Type B pancreatic cell (in vitro differentiated cells): ENCODE results near the gene IL9. TPM values are rescaled to one million over a fixed set of nuclear protein-coding genes. Genes with fewer than 3 reads are reported as not detected.

Source experiments
- DNase-seq: peaks from one replicate; pipeline ENCODE4 v3.0.0; 2021; ENCODE audit warnings: mixed read lengths; ENCODE audit not compliant: unreplicated experiment; ENCODE audit errors: extremely low spot score
- H3K27ac Mint-ChIP-seq: 2 replicates; pipeline ENCODE4 v1.8.0; 2021; ENCODE audit warnings: mild to moderate bottlenecking, mixed read lengths
- H3K27me3 Mint-ChIP-seq: 2 replicates; pipeline ENCODE4 v1.8.0; 2021; ENCODE audit warnings: mixed read lengths
- H3K36me3 Mint-ChIP-seq: 2 replicates; pipeline ENCODE4 v1.8.0; 2021; ENCODE audit warnings: mixed read lengths
- H3K4me1 Mint-ChIP-seq: one replicate; pipeline ENCODE4 v1.8.0; 2021; ENCODE audit warnings: mixed read lengths; ENCODE audit not compliant: unreplicated experiment
- H3K4me3 Mint-ChIP-seq: 2 replicates; pipeline ENCODE4 v1.8.0; 2021; ENCODE audit warnings: mild to moderate bottlenecking, mixed read lengths
- H3K9me3 Mint-ChIP-seq: 2 replicates; pipeline ENCODE4 v1.8.0; 2021; ENCODE audit warnings: mixed read lengths
- total RNA-seq: library from RNA; stranded (reverse); gene quantifications from 2 replicates; pipeline ENCODE4 v1.2.1, GENCODE V29; 2021; ENCODE audit warnings: low replicate concordance
- TF ChIP-seq, protein P1 (sequence below): fragments of 200-600 bp; sonication (generic); conservative IDR thresholded peaks from 2 replicates; pipeline ENCODE4 v1.5.0; 2021; ENCODE audit warnings: antibody characterized with exemption, mild to moderate bottlenecking

IL9 gene
- total RNA-seq, 1 donor from 2014 or later: not detected

DNA sequence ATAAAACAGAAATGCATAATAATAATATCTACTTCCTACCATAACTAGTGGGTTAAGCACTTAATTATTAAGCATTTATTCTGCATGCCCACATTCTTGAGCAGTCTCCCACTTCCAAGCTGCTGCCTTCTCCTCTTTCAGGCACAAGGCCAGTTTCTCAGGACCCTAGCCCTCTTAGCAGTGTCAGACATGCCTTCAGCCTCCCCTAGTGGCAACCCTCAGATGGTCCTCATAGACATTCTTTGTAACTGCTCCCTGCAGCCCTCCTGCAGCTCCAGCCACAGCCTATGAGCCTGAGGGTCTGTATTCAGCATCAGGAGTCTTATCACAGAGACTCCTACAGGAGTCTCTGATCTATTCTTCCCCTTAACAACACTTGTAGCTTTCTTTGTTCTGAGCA lies 3.9 kb downstream of the IL9 start:
- Mint-ChIP-seq H3K36me3 (no peaks in the 10 kb centered on the region), H3K27ac (no peak overlapping the region), H3K9me3 (no peaks in the 10 kb centered on the region), H3K27me3 (peaks cover 57% of the 10 kb centered on the region), H3K4me1 (peaks cover 41% of the 10 kb centered on the region), H3K4me3 (no peak overlapping the region)
- no peak for DNase-seq
- TF ChIP-seq, protein P1, sequence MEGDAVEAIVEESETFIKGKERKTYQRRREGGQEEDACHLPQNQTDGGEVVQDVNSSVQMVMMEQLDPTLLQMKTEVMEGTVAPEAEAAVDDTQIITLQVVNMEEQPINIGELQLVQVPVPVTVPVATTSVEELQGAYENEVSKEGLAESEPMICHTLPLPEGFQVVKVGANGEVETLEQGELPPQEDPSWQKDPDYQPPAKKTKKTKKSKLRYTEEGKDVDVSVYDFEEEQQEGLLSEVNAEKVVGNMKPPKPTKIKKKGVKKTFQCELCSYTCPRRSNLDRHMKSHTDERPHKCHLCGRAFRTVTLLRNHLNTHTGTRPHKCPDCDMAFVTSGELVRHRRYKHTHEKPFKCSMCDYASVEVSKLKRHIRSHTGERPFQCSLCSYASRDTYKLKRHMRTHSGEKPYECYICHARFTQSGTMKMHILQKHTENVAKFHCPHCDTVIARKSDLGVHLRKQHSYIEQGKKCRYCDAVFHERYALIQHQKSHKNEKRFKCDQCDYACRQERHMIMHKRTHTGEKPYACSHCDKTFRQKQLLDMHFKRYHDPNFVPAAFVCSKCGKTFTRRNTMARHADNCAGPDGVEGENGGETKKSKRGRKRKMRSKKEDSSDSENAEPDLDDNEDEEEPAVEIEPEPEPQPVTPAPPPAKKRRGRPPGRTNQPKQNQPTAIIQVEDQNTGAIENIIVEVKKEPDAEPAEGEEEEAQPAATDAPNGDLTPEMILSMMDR: peak; percentile 65

DNA sequence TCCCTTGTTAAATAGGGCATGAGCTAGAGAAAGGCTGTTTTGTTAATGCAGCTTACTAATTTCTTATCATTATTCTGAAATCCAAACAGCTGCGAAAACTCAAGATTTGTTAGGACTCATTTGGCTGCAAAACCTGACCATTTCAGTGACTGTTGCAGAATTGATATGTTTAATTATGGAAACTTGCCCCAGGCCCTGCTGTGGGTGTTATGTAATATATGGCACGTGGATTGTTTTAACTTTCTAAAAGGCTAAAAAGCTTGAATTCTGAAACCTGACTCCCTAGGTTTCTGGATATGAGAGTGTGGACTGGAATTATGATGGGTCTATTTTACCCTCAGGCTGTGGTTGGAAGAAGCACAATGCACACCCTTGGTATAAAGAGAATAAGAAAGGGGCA lies 4.4 kb downstream of the IL9 start:
- Mint-ChIP-seq H3K4me1 (peaks cover 40% of the 10 kb centered on the region), H3K27me3 (peaks cover 55% of the 10 kb centered on the region), H3K27ac (peak overlapping the region; percentile 14), H3K4me3 (no peak overlapping the region), H3K36me3 (no peaks in the 10 kb centered on the region), H3K9me3 (no peaks in the 10 kb centered on the region)
- TF ChIP-seq, protein P1: no peak
- DNase-seq: no peak

DNA sequence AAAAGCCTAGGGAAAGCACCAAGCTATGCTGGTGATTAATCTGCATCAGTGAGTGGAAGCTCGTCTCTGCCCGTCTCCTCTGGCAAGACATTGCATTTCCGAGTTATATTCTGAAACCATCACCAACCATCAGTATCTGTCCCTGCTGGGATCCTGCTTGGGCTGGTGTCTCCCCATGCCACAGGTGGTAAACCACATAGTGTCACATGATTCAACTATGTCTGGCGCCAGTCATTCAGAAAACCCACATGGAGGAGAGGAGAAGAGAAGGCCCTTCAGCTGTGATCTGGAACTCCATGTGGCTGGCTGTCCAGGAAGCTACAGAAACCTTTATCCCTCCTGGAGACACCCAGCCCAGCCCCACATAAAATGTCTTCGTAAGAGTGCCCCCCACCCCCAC lies 4.8 kb downstream of the IL9 start:
- H3K36me3 Mint-ChIP-seq: no peaks in the 10 kb centered on the region
- TF ChIP-seq, protein P1: no peak
- peaks cover 51% of the 10 kb centered on the region for H3K27me3 Mint-ChIP-seq
- no peak overlapping the region for H3K4me3 Mint-ChIP-seq
- H3K4me1 Mint-ChIP-seq: peaks cover 37% of the 10 kb centered on the region
- H3K27ac Mint-ChIP-seq: no peak overlapping the region
- DNase-seq: no peak
- no peaks in the 10 kb centered on the region for H3K9me3 Mint-ChIP-seq

DNA sequence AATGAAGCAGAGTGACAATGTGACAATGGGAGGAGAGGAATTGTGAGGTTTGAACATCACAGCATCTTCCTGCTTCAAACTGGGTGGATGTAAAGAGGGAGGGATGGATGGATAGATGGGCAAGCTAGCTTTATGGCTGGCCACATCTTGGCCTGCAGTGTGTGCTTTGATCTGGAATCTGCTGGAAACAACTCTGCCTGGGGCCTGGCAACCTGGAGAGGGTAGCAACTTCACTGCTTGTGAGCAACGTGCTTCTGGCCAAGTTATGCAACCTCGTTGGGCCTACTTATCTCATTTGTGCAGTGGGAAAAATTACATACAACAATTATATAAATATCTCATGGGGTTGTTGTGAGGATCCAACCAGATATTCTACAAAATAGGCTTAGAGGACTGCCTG lies 5.3 kb downstream of the IL9 start:
- peaks cover 49% of the 10 kb centered on the region for H3K27me3 Mint-ChIP-seq

DNA sequence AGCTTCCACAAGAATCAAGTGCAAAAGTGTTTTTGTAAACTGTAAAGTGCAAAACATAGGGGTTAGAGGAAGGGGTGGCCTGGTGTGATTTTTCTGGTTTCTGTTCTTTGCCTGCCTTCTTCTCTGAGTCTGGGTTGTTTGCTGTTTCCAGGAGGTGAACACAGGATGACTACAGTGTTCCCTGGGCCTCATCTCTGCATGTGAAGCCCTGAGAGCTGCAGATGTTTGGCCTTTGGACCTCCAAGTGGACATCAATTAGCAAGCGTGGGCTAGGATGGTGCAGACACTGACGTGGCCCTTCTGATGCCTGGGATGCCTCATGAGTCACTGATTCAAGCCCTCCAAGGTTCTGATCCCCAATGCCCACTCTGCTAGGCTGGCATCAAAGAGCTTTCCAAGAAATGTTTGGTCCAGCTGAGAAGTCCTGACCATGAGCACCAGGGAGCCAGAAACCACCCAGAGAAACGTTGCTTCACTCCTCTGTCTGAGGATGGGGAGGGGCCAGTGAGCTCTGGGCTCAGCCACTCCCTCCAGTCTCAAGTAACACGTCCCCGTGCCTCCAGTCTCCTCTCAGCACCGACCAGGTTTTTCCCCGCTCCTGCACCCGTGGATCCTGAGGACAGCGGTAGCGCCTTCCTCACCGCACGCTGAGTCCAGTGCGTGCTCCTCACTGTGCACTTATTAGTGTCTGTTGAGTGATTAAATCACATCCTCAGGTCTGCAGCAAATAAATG lies 7.6 kb downstream of the IL9 start:
- Mint-ChIP-seq H3K27me3 (peaks cover 53% of the 10 kb centered on the region), H3K27ac (no peak overlapping the region), H3K9me3 (no peaks in the 10 kb centered on the region), H3K4me3 (no peak overlapping the region), H3K4me1 (peaks cover 29% of the 10 kb centered on the region), H3K36me3 (no peaks in the 10 kb centered on the region)
- DNase-seq: no peak
- TF ChIP-seq, protein P1: no peak

More for the DNA sequence above, 5.3 kb downstream of the IL9 start:
- TF ChIP-seq, protein P1: no peak
- no peak for DNase-seq
- Mint-ChIP-seq H3K27ac (no peak overlapping the region), H3K4me1 (peaks cover 37% of the 10 kb centered on the region), H3K36me3 (no peaks in the 10 kb centered on the region), H3K4me3 (no peak overlapping the region), H3K9me3 (no peaks in the 10 kb centered on the region)
